GM21526 (cell line): ENCODE data around the gene OR8B3.
"Not testable (repeated sequence)": the region's sequence is repeated elsewhere in the genome, so short reads cannot be mapped to it uniquely, and the experiment has no call there.

Source experiments
- ATAC-seq: cut with Tn5 transposase; IDR thresholded peaks from one replicate; pipeline ENCODE4 v1.9.1; 2021; ENCODE audit warnings: moderate library complexity; ENCODE audit not compliant: unreplicated experiment, low FRiP score

The OR8B3 gene, protein sequence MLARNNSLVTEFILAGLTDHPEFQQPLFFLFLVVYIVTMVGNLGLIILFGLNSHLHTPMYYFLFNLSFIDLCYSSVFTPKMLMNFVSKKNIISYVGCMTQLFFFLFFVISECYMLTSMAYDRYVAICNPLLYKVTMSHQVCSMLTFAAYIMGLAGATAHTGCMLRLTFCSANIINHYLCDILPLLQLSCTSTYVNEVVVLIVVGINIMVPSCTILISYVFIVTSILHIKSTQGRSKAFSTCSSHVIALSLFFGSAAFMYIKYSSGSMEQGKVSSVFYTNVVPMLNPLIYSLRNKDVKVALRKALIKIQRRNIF

DNA sequence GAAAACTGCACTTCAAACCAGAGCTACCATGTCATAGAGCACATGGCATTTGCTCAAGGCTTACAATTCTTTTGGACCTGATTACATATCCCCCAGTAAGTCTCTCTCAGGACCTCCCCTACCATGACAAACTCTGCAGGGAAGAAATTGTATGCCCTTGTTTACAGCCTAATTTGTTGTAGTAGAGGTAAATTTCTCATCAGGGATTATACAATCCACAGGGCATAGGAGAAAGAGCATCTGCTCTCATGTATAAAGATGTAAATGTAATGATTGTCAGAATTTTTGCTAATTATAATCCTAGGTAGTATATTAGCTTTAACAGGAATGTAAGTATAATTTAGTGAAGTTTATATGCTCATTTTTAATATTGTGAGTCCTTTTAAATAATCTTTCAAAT is at the start of gene OR8B3:
OR8B3 (minus strand) TSS at position 101 of the 400 bp plus-strand sequence. CDS start 1,673 bp downstream, outside the sequence.
- ATAC-seq, result no peak

DNA sequence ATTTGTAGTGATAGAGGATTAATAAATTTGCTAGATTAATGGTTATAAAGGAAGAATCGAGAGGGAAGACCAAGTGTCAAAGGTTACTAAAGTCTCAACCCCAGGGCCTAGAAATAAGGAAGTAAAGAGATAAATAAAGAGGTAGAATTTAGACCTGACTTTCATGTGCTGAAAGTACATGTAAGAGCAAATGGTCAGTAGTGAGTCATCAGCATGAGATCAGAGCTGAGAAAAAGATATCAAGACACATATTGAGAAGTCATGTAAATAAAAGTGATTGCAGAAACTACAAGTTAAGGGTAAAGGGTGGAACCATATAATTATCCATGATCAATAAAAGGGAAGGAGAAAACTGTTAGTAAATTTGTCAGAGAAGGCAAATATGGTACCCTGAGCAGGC is 48.1 kb upstream of the OR8B3 start:
- ATAC-seq, result no peak

DNA sequence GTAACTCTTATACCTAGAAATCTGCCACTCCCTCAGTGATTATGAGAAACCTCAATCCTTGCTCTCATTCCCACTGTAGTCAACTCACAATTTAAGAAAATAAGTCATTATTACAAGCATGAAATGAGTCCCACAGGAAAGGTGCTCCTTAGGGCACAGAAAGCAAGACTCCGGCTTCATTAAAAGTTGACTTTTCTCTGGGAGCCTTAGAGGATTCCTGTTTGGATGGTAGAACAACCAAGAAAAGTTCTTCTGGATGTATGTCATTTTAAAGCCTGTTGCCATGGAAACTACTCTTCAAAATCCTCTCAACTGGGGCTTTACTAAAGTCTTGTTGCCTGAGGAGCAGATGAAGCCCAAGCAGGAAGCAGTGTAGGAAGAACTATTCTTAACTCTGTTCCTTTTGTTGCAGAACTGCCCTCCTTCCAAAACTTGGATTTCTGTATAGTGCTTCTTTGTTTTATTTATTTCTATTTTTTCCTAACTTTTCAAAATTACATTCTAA is 46.9 kb upstream of the OR8B3 start, which contains the start of gene OR8B8:
OR8B8 (minus strand) TSS at position 51 of the 505 bp plus-strand sequence. CDS start 4,611 bp downstream, outside the sequence.
- no peak for ATAC-seq

DNA sequence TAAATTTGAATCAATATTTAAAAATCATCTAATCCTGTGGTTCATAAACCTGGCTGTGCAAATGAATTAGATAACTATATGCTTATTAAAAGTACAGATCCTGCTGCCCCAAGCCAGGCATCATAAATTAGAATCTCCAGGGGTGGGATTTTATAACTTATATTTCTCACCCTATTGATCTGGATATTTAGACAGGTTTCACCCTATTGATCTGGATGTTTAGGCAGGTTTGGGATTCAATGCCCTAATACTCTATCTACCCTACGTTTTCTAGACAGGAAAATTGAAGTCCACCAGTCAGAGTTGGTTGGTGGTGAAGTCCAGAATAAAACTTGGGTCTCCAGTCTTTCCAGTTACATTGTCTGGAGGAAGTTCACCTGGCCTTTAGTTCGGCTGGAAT is 44.0 kb upstream of the OR8B3 start:
- ATAC-seq, result no peak

DNA sequence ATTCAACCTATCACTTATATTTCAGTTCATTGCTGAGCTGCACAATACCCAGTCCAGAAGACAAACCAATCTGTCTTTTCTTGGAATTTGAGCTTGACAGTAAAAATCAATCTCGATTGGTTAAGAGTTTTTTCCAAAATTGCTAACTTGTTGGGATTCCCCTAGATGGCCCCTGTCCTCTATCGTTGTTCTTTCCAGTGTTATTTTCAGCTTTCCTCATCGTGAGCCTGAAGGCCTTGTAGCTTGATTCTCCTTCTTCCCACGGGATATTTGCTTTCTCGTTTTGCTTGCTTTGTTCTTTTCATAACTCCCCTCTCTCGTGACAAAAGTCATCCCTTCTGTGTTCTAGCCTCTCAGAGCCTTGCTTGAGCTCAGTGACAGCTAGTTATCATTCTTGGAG is 43.6 kb upstream of the OR8B3 start:
- ATAC-seq, result no peak

DNA sequence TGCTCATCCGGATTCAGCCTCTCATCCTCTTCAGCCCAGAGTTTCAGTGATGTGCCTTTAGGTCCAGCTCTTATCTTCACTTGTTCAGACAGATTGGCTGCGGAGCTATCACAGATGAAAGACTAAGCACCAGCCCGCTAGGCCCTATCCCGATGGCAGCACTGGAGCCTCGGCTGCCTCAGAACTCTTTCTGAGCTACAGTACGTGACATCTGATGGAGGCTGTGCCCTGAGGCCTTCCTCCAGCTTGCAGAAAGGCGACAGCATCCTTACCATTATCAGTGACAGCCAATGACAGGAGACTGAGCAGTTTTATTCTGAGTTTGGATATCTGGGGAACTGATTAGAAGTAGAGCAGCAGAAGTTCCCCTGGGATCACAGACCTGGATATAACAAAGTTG is 42.7 kb upstream of the OR8B3 start:
- ATAC-seq, result no peak

DNA sequence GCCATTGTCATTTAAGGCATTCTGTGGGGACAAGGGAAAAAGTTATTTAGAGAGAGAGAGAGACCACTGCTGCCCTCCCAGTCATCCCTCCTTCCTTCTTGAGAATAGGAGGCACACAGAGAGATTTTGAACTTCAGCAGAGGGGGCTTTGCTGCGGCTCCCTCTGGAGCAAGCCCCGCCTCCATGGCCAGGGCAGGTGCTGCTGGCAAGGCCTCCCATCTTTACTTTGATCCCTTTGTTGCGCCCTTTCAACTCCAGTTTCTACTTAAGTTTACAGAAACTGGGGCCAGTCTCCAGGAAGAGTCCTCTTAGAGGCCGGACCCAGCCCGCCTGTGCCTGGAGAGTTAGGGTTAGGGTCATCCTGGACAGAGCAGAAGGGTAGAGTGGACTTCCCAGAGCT is 42.3 kb upstream of the OR8B3 start:
- no peak for ATAC-seq

DNA sequence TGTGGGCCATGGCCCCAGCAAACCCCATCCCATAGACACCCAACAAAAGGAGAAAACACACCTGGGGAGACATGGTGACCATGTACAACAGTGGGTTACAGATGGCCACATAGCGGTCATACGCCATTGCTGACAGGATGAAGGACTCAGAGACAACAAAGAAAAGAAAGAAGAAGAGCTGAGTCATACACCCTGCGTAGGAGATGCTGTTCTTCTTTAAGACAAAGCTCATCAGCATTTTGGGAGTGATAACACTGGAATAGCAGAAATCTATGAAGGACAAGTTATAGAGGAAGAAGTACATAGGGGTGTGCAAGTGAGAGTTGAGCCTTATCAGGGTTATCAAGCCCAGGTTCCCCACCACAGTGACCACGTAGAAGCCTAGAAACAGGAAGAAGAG is 41.8 kb upstream of the OR8B3 start:
- no peak for ATAC-seq

DNA sequence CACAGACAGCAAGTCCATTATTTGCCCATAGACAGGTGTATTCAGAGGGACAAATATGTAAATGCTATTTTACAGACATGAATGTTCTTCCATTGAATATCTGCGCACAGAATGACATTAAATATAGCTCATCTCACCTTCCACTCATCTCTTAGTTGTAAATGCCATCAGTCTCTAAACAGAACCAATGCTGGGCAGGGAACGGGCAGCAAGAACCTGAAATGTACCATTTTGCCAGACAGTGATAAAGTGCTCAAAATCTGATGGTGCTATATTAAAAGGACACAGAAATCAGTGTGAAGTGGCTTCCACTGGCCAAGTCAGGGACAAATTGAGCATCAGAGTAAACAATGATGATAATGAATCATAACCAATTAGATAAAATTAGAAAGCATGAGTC is 35.9 kb upstream of the OR8B3 start:
- ATAC-seq, result no peak

DNA sequence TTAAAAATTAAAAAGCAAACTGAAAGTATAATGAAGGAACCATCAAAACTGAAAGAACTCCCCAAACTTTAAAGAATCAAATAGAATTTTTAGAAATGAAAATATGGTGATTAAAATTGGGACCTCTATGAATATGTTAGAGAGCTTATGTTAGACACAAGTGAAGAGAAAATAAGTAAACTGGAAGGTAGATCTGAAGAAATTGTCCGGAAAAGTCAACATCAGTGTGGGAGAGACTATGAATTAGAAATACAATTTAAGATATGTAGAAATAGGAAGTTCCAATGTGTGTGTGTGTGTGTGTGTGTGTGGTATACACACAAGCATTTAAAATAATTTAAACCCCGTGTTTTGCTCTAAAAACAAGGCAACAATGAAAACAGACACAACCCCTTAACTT is 30.8 kb upstream of the OR8B3 start:
- no peak for ATAC-seq

DNA sequence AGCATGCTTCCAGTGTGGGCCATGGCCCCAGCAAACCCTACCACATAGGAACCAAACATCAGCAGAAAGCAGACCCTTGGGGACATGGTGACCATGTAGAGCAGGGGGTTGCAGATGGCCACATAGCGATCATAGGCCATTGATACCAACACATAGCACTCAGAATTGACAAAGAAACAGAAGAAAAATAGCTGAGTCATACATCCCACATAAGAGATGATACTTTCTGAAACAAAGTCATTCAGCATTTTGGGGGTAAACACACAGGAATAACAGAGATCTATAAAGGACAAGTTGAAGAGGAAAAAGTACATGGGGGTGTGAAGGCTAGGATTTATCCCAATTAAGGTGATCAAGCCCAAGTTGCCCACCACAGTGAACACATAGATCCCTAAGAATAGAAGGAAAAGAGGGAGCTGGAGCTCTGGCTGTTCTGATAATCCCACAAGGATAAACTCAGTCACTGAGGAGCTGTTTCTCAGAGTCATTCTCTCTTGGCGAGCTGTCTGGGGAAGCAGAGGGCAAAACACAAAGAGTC is 25.6 kb upstream of the OR8B3 start, which contains the start of gene OR8B4:
OR8B4 (minus strand) TSS at position 488 of the 538 bp plus-strand sequence; CDS start at position 488, 0 bp downstream.
- no peak for ATAC-seq

DNA sequence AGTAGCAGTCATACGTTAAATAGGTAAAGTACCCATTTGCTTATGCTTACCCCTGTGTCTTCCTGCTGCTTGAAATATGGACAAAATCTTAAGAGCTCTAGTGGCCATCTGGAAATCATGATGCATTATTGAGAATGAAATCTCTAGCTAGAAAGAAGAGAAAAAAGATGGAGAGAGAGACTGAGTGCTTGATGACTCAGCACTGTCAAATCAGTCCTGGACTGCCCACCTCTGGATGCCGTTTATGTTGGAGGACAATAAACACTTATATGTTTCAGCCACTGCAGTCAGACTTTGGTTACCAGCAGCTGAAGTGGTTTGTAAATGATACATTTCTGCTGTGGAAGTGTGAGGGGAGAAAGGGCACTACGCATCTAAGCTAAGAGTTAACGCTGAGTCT is 22.2 kb upstream of the OR8B3 start:
- ATAC-seq, result no peak

DNA sequence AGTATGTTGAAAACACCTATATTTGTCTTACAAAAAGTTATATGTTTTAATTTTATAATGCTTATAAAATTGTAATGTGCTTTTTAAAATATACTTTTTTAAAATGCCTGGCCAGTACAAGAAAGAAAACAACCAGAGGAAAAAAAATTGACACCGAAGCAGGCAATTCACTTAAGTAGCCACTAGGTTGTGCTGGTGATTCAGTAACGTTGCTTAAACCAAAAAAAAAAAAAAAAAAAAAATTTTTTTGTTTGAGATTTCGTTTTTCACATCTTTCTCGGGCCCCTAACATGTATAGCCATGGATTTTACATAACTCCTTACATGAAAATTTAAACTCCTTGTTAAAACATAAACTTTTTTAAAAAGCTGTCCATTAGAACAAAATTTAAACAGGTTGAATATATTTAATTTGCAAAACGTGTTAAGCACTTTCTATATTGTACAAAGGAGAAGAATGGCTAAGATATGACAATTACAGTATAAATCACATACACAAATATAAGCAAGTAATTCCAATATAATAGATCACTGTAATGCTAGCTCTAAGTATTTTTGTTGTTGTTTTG is 16.6 kb upstream of the OR8B3 start:
- peak; percentile 63 for ATAC-seq

DNA sequence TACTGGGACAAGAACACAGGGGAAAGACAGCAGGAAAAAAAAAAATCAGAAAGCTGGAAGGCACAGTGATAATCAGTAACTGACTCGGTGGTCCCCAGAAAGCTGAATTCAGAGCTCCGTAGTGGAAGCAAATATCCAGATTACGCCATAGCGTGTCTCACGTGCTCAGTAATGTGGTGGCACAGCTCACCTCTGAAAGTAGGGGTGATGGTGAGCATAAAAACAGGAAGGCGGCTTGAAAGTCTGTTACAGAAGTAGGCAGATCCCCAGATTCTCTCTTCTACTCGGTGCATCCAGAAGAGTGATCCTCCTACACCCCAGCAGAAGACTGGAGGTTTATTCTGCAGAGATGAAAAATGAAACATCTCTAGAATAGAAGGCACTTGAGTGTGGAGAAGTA is 11.1 kb upstream of the OR8B3 start:
- no peak for ATAC-seq

DNA sequence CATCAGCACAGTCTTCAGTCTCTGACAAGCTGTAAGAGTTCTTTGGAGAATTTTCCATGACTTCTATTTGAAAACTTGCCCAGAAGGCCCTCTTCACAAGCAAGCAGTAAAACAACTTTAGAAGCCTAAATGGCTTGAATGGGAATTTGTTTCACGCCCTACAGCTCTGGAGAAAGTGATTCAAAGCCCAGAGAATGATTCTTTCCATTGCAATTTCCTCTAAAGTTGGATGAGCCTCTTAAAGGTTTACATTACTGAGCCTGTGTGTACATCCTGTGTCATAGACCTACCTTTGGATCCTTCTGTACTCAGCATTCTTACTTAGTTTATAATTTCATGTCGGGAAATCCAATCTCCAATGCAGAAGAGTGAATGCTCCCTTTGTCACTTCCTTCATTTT is 6.8 kb upstream of the OR8B3 start:
- ATAC-seq, result no peak

DNA sequence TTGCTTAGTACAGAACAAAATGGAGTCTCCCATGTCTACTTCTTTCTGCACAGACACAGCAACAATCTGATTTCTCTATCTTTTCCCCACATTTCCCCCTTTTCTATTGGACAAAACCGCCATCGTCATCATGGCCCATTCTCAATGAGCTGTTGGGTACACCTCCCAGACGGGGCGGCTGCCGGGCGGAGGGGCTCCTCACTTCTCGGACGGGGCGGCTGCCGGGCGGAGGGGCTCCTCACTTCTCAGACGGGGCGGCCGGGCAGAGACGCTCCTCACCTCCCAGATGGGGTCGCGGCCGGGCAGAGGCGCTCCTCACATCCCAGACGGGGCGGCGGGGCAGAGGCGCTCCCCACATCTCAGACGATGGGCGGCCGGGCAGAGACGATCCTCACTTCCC is 4.4 kb upstream of the OR8B3 start:
- not testable (repeated sequence) for ATAC-seq

DNA sequence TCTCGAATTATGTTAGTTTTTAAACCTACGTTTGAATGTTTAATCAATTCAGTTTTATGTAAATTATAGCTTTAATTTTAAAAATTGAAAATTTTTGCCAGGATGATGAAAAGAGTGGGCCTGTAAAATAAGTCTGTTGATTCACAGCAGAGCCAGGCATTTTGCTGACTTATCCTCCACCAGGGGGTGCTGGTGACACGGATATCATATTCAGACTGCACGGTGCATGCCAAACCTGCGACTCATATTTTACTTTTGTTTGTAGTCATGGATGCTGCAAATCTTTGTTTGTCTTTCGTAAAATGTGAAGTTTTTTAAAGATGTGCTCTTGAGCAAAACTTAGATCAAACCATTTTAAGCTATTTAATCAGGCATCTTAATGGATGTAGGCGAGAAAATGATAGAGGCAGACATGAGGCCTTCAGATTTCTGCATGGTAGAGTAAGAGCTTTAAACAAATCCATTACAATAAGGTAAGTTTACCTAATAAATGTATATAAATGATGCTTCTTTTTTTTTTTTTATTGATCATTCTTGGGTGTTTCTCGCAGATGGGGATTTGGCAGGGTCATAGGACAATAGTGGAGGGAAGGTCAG is 3.6 kb upstream of the OR8B3 start:
- peak; percentile 92 for ATAC-seq

DNA sequence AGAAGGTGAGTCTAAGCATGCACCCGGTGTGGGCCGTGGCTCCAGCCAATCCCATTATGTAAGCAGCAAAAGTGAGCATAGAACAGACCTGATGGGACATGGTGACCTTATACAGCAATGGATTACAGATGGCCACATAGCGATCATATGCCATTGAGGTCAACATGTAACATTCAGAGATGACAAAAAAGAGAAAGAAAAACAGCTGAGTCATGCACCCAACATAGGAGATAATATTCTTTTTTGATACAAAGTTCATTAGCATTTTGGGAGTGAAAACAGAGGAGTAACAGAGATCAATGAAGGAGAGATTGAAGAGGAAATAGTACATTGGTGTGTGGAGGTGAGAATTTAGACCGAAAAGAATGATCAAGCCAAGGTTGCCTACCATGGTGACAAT is 2.0 kb downstream of the OR8B3 start:
- not testable (repeated sequence) for ATAC-seq

DNA sequence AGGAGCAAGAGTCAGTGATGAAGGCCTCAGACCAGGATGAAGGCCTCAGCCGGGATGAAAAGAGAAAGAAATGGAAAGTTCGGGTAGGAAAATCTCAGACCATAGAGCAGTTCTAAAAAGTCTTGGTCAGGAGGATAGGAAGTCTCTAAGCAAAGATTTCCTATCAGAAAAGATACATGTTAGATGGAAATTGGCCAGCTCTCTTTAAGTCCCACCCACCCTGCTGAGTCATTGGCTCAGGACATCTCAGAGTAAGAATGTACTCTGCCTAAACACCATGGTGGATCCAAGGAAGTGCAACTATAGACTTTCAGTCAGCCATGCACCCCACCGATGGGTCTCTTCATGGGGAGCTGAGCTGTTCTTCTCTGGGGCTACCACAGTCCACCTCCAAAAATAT is 4.4 kb downstream of the OR8B3 start:
- ATAC-seq, result no peak

DNA sequence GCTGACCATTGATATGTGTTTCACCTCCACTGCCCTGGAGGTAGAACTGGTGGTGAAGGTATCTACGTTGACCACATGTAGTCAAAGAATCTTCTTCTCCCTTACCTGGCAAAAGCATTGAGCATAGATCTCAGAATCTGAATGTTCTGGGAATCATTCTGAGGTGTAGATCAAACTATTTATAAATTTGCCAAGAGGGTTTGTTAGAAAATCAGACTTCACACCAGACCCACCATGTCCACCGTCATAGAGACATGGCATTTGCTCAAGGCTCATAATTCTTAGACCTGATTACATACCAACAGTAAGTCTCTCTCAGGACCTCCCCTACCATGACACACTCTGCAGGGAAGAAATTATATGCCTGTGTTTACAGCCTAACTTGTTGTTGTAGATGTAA is 14.4 kb downstream of the OR8B3 start, which contains the start of gene OR8B2:
OR8B2 (minus strand) TSS at position 101 of the 400 bp plus-strand sequence. CDS start 1,156 bp downstream, outside the sequence.
- ATAC-seq, result no peak

DNA sequence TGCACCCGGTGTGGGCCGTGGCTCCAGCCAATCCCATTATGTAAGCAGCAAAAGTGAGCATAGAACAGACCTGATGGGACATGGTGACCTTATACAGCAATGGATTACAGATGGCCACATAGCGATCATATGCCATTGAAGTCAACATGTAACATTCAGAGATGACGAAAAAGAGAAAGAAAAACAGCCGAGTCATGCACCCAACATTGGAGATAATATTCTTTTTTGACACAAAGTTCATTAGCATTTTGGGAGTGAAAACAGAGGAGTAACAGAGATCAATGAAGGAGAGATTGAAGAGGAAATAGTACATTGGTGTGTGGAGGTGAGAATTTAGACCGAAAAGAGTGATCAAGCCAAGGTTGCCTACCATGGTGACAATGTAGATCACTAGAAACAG is 16.0 kb downstream of the OR8B3 start:
- not testable (repeated sequence) for ATAC-seq
